B cell (primary cell): Measurements from ENCODE around the gene ARL3. TPM values are rescaled to one million over a fixed set of nuclear protein-coding genes. Genes with fewer than 3 reads are reported as not detected.
A peak's percentile ranks its signal among the peaks of the same experiment; 100 is the strongest.

ENCODE experiments used
- ATAC-seq: fragments of 200-7000 bp; cut with Tn5 transposase; one replicate; pipeline ENCODE4 v1.10.0; 2021; ENCODE audit warnings: low read depth, mild to moderate bottlenecking, moderate number of reproducible peaks, moderate library complexity
- CTCF ChIA-PET: fragments of 350-600 bp; sonication (Branson Sonifier 250); formaldehyde crosslinking; loops from one replicate; lab custom pipeline; 2021; ENCODE audit warnings: antibody characterized with exemption, inconsistent platforms; lab: Charles Lee
- POLR2A ChIA-PET: fragments of 350-600 bp; sonication (Branson Sonifier 250); formaldehyde crosslinking; loops from one replicate; lab custom pipeline; 2021; ENCODE audit warnings: antibody characterized with exemption; lab: Charles Lee
- DNase-seq: peaks from one replicate; pipeline ENCODE4 v3.0.0; 2013
- H2AFZ ChIP-seq: 2 replicates; pipeline ENCODE4 v1.6.1; 2012; ENCODE audit warnings: mild to moderate bottlenecking, low read depth, low read length; ENCODE audit not compliant: insufficient read depth, poor library complexity, severe bottlenecking
- H3K27ac ChIP-seq, 2 donors: 1 replicate in 1 of 2; 2 replicates in 1 of 2; pipeline ENCODE4 v1.5.1; 2012 to 2013; ENCODE audit warnings: low read length in 2 of 2, mild to moderate bottlenecking in 2 of 2, moderate library complexity in 1 of 2
- H3K27me3 ChIP-seq, 4 experiments: fragments of 200-600 bp in 1 of 4; sonication (generic) in 1 of 4; replicated peaks in 1 of 4; 1 replicate in 2 of 4; 2 replicates in 2 of 4; pipeline versions ENCODE4 v1.6.1 to v1.7.0; 2013 to 2016; ENCODE audit warnings: low read length in 3 of 4, mild to moderate bottlenecking in 2 of 4, mixed read lengths in 1 of 4, moderate library complexity in 1 of 4; ENCODE audit not compliant: insufficient read depth in 4 of 4, control insufficient read depth in 3 of 4; ENCODE audit errors: control extremely low read depth in 1 of 4
- H3K36me3 ChIP-seq, 2 experiments: replicated peaks in 1 of 2; 1 replicate in 1 of 2; 2 replicates in 1 of 2; pipeline versions ENCODE4 v1.6.1 to v1.7.1; 2013; ENCODE audit warnings: low read length in 1 of 2; ENCODE audit not compliant: insufficient read depth in 2 of 2, control insufficient read depth in 1 of 2; ENCODE audit errors: control extremely low read depth in 1 of 2, extremely low read depth in 1 of 2
- H3K4me1 ChIP-seq, 2 donors: fragments of 200-600 bp in 1 of 2; sonication (generic) in 1 of 2; 1 replicate in 1 of 2; 2 replicates in 1 of 2; pipeline versions ENCODE4 v1.5.1 to v1.6.1; 2013 to 2017; ENCODE audit warnings: low read length in 2 of 2; ENCODE audit not compliant: control insufficient read depth in 2 of 2, insufficient read depth in 2 of 2
- H3K4me2 ChIP-seq: replicated peaks from 2 replicates; pipeline ENCODE3; 2012; ENCODE audit warnings: mild to moderate bottlenecking, low read depth, low read length; ENCODE audit not compliant: poor library complexity, severe bottlenecking
- H3K4me3 ChIP-seq, 5 experiments: fragments of 200-600 bp in 1 of 5; sonication (generic) in 1 of 5; 1 replicate in 3 of 5; 2 replicates in 2 of 5; pipeline versions ENCODE4 v1.5.1 to v1.7.0; 2011 to 2016; ENCODE audit warnings: low read length in 4 of 5, mild to moderate bottlenecking in 4 of 5, low read depth in 2 of 5, control low read depth in 1 of 5, moderate library complexity in 1 of 5; ENCODE audit not compliant: insufficient read depth in 1 of 5; ENCODE audit errors: control extremely low read depth in 1 of 5, extremely low read depth in 1 of 5
- H3K79me2 ChIP-seq: fragments of 200-600 bp; sonication (generic); one replicate; pipeline ENCODE4 v1.6.0; 2016; ENCODE audit warnings: low read length; ENCODE audit not compliant: control insufficient read depth, insufficient read depth
- H3K9ac ChIP-seq: fragments of 200-600 bp; sonication (generic); 2 replicates; pipeline ENCODE4 v1.6.1; 2017; ENCODE audit warnings: mild to moderate bottlenecking, low read length, moderate library complexity
- H3K9me3 ChIP-seq, 3 donors: one replicate each; pipeline versions ENCODE4 v1.6.1 to v1.7.1; 2013; ENCODE audit warnings: low read length in 2 of 3; ENCODE audit not compliant: control insufficient read depth in 2 of 3, insufficient read depth in 1 of 3; ENCODE audit errors: control extremely low read depth in 1 of 3
- H4K20me1 ChIP-seq: 2 replicates; pipeline ENCODE4 v1.6.0; 2012; ENCODE audit warnings: mild to moderate bottlenecking, low read length; ENCODE audit not compliant: insufficient read depth, control insufficient read depth, poor library complexity, severe bottlenecking
- H3K27ac Mint-ChIP-seq: one replicate; pipeline ENCODE4 v1.8.0; 2021; ENCODE audit warnings: mixed read lengths
- H3K27me3 Mint-ChIP-seq: one replicate; pipeline ENCODE4 v1.8.0; 2021; ENCODE audit warnings: mixed read lengths
- H3K4me1 Mint-ChIP-seq: one replicate; pipeline ENCODE4 v1.8.0; 2021; ENCODE audit warnings: mixed read lengths
- H3K4me3 Mint-ChIP-seq: one replicate; pipeline ENCODE4 v1.8.0; 2021; ENCODE audit warnings: mixed read lengths
- H3K9me3 Mint-ChIP-seq: one replicate; pipeline ENCODE4 v1.8.0; 2022; ENCODE audit warnings: mixed read lengths; ENCODE audit not compliant: insufficient read depth
- EZH2 ChIP-seq: IDR thresholded peaks from 2 replicates; pipeline ENCODE4 v1.6.1; 2012; ENCODE audit warnings: borderline replicate concordance, low read depth, mild to moderate bottlenecking, moderate library complexity, low read length; ENCODE audit not compliant: insufficient read depth, poor library complexity, severe bottlenecking
- WGBS: methylation state at CpG from one replicate; pipeline ENCODE4 v1.1.5; 2013; ENCODE audit warnings: missing lambda C conversion rate; ENCODE audit not compliant: insufficient coverage; 5-methylcytosine and 5-hydroxymethylcytosine counted together
- intact Hi-C: fragments of 100-400 bp; cut with micrococcal nuclease; formaldehyde crosslinking; loops from one replicate; pipeline ENCODE4 v1.10.0; 2022
- polyA plus RNA-seq: library from polyadenylated mRNA; depleted of rRNA; stranded (reverse); fragments of >200 nt; gene quantifications from 2 replicates; pipeline ENCODE4 v1.2.3, GENCODE V29; 2012
- total RNA-seq, 2 donors: library from RNA; stranded (reverse); fragments of 120-200 nt in 1 of 2; gene quantifications; 1 replicate in 1 of 2; 2 replicates in 1 of 2; pipeline versions ENCODE4 v1.2.3 to v1.2.4, GENCODE V29; 2013 to 2022
- TF ChIP-seq, protein P1 (sequence below): fragments of 200-600 bp; IDR thresholded peaks from one replicate; pipeline ENCODE4 v1.8.0; 2022; ENCODE audit warnings: antibody characterized with exemption, mild to moderate bottlenecking

The ARL3 gene
- total and polyA plus RNA-seq, 2 donors (not counting 1 experiment from before 2014, with no cell fraction given): 0.91 to 5.5 TPM

- CTCF ChIA-PET: no interaction called here
- no peaks in the 10 kb centered on the region for H3K9me3 ChIP-seq
- H3K79me2 ChIP-seq: no peaks in the 10 kb centered on the region
- no peaks in the 10 kb centered on the region for H3K9me3 Mint-ChIP-seq
- 33% methylated on average over 1 of the region's 4 CpGs for WGBS
- ATAC-seq (peak; percentile 67), DNase-seq (peak; percentile 59)
- intact Hi-C loops: no loop called here
- no peak overlapping the region for H3K4me3 ChIP-seq
- H4K20me1 ChIP-seq: no peaks in the 10 kb centered on the region
- H3K4me2 ChIP-seq: peak overlapping the region; percentile 47
- peaks cover 12% of the 10 kb centered on the region for H3K4me1 Mint-ChIP-seq
- H3K27me3 Mint-ChIP-seq: no peaks in the 10 kb centered on the region
- POLR2A ChIA-PET: interaction anchor here (1.5 kb wide), 1 partner anchor 10 kb away, joined by 6 read pairs; no protein-coding TSS in a partner anchor
- peaks cover 0 to 3% of the 10 kb centered on the region in 2 experiments for H3K36me3 ChIP-seq
- no peak overlapping the region for H3K4me3 Mint-ChIP-seq
- no peaks in the 10 kb centered on the region for H3K27me3 ChIP-seq
- H3K4me1 ChIP-seq: peaks cover 10 to 16% of the 10 kb centered on the region in 2 donors
- peak overlapping the region; percentile 41 to 54 for H3K27ac ChIP-seq
- peak overlapping the region; percentile 83 for H3K27ac Mint-ChIP-seq
- no peak overlapping the region for H3K9ac ChIP-seq
- no peak for TF ChIP-seq EZH2
- TF ChIP-seq, protein P1, sequence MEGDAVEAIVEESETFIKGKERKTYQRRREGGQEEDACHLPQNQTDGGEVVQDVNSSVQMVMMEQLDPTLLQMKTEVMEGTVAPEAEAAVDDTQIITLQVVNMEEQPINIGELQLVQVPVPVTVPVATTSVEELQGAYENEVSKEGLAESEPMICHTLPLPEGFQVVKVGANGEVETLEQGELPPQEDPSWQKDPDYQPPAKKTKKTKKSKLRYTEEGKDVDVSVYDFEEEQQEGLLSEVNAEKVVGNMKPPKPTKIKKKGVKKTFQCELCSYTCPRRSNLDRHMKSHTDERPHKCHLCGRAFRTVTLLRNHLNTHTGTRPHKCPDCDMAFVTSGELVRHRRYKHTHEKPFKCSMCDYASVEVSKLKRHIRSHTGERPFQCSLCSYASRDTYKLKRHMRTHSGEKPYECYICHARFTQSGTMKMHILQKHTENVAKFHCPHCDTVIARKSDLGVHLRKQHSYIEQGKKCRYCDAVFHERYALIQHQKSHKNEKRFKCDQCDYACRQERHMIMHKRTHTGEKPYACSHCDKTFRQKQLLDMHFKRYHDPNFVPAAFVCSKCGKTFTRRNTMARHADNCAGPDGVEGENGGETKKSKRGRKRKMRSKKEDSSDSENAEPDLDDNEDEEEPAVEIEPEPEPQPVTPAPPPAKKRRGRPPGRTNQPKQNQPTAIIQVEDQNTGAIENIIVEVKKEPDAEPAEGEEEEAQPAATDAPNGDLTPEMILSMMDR: no peak
- H2AFZ ChIP-seq: peak overlapping the region; percentile 33
These were observed 78.8 kb downstream of the ARL3 start for GRCh38 chr10:102635377-102635776.

GRCh38 chr10:102634686-102635085 lies 79.5 kb downstream of the ARL3 start:
- no peak overlapping the region for H3K4me3 ChIP-seq
- peaks cover 12% of the 10 kb centered on the region for H3K4me1 Mint-ChIP-seq
- H2AFZ ChIP-seq: no peak overlapping the region
- H3K9me3 Mint-ChIP-seq: no peaks in the 10 kb centered on the region
- no peaks in the 10 kb centered on the region for H3K79me2 ChIP-seq
- H3K4me2 ChIP-seq: no peak overlapping the region
- 73% methylated on average over 3 of the region's 4 CpGs for WGBS
- no peaks in the 10 kb centered on the region for H3K9me3 ChIP-seq
- H3K27ac Mint-ChIP-seq: no peak overlapping the region
- H3K4me3 Mint-ChIP-seq: no peak overlapping the region
- H3K9ac ChIP-seq: no peak overlapping the region
- ATAC-seq (no peak), DNase-seq (no peak)
- intact Hi-C loops: no loop called here
- TF ChIP-seq, protein P1: no peak
- TF ChIP-seq EZH2: no peak
- H3K27me3 Mint-ChIP-seq: no peaks in the 10 kb centered on the region
- no peak overlapping the region for H3K27ac ChIP-seq
- ChIA-PET POLR2A (no interaction called here), CTCF (no interaction called here)
- H3K36me3 ChIP-seq: peaks cover 0 to 3% of the 10 kb centered on the region in 2 experiments
- peaks cover 10 to 16% of the 10 kb centered on the region in 2 donors for H3K4me1 ChIP-seq
- H3K27me3 ChIP-seq: no peaks in the 10 kb centered on the region
- H4K20me1 ChIP-seq: no peaks in the 10 kb centered on the region
